NCI-H774 (cell line): Measurements from ENCODE around the gene ANGPTL2.

Experiments used
- DNase-seq: peaks from one replicate; lab custom pipeline; 2025; lab: John Stamatoyannopoulos, UW

Gene ANGPTL2

DNA sequence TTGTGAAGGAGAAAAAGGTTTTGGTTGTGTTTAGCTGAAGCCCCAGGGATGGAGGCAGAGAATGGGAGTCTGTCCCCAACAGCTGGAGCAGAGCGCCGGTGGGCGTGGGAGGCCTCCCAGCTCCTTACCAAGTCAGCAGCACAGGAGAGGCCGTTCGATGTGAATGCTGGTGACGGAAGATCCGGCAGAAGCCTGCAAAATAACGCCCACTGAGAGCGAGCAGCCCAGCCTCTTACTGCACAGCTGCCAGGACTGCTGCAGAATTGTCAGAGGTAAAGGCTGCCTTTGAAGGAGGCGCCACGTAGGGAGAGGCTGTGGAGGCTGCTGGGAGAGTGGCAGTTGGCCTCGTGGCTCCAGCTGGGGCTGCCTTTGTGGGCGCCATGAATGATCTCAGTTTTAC, 26.2 kb downstream of the ANGPTL2 start:
- DNase-seq: no peak

DNA sequence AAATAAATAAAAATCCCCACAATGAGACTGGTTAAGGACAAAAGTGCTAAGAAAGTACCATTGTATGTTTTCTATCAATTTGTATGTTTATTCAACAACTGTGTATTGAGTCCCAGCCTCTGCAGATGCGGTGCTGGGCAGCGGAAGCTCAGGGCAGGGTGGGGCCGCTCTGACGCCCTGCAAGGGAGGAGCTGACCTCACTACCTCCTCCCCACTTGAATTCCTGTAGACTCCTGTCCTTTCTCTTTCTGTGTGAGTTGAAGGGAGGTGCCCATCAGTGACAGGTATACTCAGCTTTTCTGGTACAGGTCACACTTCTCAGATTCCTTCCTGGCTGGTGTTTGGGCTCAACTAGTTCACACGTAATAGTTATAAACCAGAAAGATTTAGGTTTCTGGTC, 27.0 kb downstream of the ANGPTL2 start:
- DNase-seq: no peak

DNA sequence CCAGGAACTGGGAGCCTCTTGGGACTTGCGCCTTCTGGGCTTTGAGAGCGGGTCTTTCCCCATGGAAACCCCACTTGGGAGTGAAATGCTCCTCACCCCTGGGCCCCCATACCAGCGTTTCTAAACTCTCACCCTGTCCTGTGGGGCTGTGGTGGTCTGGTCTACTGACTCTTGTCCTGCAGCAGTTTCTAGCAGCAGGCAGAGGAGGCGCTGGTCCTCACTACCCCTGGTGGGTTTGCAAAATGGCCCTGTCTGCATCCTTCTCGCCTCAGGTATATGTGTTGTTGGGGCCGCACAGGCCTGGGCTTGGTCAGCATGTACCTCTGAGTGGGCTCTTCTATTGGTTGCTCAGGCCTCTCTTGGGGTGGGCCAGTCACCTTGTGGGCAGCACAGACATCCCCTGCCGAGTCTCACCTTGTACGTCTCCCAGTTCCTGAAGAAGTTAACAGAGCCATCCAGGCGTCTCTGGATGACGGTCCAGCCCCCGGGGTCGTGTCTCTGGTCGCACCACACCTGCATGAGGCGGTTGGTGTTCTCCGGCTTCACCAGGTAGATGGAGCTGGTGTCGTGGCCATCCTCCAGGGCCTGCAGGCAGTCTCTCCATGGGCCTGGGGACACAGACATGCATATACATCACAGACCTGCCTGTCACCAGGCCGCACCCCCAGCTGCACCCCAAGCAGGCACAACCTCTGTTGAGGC, 29.0 kb downstream of the ANGPTL2 start:
- DNase-seq: no peak

DNA sequence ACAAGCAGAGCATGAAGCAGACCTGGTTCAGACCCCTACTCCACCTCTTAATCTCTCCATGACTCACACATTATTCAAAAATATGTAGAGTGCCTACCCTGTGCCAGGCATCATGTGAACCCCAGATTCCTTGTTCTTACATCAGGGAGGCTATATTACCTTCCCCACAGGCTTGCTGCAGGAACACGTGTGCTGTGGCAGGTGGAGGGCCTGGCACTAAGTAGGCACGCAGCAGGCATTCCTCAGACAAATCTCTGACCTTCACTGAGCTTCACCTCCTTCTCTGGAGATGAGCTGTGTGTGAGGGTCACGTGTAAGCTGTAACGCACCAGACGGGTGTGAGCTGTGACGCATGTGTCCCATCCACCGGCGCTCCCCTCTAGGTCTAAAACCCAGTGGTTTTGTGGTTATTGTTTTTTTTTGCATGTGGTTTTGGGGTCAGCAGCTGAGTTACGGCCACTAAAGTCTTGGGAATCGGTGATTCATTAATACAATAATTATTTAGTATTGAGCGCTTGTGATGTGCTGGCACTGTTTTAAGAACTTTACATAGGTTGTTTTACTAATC, 30.3 kb downstream of the ANGPTL2 start:
- DNase-seq: no peak

- DNase-seq: no peak
Observed at GRCh38 chr9:127091526-127091925, 30.9 kb downstream of the ANGPTL2 start.

DNA sequence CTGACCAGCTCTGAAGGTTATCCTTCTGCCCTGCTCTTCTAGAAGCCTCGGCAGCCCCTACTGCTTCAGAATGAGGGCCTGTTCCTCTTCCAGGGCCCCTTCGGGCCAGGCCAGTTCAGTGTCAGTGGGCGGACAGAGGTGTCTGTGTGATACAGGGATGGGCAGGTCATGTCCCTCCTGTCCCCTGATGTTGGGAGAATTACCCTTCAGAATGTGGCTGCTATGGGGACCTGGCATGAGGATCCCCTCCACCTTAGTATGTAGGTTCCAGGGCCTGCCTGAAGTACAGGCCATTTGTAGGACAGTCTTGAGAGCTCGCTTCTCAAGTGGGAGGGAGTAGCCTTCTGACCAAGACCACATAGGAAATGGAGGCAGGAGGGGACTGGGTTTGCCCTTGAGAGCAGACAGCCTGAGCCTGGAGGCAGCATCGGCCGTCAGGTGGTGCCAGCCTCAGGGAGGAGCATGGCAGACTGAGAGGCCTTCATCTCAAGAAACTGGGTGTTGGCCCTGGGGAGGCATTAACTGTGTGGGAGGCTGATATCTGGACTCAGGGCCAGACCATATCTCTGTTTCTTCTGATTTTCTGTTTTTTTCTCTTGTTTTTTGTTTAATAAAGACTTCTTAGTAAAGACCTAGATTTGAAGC, 32.0 kb downstream of the ANGPTL2 start:
- DNase-seq: no peak

- no peak for DNase-seq
Observed at GRCh38 chr9:127089631-127090081, 32.8 kb downstream of the ANGPTL2 start.

DNA sequence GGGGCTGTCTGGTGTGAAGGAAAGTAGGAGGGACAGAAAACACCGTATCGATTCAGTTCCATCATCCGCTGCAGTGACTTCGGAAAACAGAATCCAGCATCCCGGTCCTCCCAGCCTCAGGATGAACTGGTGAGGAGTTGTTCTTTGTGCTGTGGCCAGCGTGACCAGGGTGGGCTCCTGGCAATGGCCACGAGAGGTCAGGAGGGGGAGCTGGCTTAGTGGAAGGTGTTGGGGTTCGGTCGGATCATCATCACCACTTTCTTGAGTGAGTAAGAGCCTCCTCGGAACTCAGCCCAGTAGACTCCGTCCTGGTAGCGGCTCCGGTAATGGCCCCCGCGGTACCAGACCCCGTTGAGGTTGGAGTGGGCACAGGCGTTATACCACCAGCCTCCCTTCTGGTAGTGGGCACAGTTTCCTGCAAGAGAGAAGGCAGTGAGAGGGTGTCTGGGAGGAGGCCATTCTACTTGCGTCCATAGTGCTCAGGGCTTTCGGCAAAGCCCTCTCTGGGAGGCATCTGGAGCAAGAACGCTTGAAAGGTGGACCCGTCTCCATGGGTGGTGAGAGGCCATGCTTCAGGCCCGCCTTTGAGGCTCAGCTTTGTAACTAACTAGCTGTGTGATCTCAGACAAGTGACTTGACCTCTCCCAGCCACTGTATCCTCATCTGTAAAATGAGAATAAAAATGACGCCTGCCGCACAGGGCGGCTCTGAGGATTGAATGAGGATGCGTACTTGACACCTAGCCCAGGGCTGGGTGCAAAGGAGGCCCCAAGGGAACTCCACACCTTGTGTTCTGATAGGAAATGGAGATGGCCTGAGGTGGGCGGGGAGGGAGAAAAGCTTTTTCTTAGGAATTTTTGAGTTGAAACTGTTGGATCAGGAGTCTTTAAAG, 33.5 kb downstream of the ANGPTL2 start:
- DNase-seq: no peak

DNA sequence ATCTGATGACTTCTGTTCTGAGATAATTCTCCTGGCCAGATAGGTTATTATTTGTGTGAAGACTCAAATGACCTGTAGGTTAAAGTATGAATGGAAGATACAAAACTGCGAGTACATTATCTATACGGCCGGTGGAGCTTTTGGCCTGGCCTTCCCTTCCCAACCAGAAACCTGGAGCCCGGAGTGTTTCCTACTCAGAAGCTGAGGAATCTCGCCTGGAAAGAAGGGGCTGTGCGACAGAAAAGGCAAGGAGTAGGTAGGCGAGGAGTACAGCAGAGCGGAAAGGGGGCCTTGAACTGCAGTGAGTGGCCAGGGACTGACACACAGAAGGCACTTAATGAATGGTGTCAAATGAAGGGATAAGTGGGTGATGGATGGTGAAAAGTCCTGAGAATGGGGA, 34.6 kb downstream of the ANGPTL2 start:
- no peak for DNase-seq

GRCh38 chr9:127087411-127087810, 35.0 kb downstream of the ANGPTL2 start:
- no peak for DNase-seq

DNA sequence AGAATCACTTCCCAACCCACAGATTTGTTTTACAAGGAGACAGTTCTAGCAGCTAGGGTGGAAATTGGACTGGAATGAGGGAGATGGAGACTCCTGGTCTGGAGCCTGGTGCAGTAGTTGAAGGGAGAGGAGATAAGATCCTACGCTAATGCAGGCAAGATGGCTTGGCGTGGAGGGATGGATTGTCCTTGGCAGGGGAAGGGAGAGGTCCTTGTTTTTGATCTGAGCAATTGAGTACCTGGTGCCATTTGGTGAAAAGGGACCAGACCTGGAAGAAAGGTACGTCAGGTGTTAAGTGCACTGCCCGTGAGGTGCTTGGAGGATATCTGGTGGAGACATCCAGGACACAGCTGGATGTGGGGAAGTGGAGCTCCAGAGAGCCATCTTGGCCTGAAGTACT, 35.7 kb downstream of the ANGPTL2 start:
- no peak for DNase-seq

- no peak for DNase-seq
Observed at GRCh38 chr9:127085186-127085585, 37.2 kb downstream of the ANGPTL2 start.

- no peak for DNase-seq
Observed at GRCh38 chr9:127084076-127085039, 38.1 kb downstream of the ANGPTL2 start.

DNA sequence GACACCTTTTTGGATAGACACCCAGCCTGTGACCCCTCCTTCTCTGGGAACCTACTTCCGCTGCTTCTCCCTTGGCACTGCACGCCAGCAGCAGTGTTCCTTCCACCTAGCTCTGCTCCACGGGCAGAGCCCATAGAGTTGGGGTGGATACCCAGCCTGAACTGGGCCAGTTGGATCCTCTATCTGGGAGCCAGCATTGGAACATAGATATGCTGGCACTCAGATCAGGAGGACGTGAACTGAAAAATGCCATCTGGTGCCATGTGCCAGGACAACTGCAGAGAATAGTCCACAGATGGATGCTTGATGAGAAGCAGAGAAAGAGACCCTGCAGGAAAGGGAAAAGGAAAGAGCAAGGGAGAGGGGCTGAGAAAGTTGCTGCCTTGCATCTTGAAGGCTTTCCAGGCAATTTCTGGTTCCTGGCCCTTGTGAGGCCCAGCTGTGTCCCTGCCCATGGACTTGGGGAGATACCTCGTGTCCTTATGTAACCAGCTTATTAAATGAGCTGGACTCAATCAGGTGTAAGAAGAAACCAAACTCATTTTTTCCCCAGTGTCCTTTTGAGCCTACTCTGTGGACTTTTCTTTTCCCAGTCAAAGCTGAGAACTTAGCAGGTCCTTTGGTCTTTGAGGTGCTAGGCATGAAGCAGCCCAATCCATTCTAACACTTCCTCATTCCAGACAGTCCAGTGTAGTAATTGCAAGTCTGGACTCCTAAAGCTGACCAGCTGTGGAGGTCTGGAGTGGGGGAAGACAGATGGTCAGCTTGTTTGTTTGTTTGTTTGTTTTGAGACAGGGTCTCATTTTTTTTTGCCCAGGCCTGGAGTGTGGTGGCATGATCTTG, 39.1 kb downstream of the ANGPTL2 start:
- no peak for DNase-seq

DNA sequence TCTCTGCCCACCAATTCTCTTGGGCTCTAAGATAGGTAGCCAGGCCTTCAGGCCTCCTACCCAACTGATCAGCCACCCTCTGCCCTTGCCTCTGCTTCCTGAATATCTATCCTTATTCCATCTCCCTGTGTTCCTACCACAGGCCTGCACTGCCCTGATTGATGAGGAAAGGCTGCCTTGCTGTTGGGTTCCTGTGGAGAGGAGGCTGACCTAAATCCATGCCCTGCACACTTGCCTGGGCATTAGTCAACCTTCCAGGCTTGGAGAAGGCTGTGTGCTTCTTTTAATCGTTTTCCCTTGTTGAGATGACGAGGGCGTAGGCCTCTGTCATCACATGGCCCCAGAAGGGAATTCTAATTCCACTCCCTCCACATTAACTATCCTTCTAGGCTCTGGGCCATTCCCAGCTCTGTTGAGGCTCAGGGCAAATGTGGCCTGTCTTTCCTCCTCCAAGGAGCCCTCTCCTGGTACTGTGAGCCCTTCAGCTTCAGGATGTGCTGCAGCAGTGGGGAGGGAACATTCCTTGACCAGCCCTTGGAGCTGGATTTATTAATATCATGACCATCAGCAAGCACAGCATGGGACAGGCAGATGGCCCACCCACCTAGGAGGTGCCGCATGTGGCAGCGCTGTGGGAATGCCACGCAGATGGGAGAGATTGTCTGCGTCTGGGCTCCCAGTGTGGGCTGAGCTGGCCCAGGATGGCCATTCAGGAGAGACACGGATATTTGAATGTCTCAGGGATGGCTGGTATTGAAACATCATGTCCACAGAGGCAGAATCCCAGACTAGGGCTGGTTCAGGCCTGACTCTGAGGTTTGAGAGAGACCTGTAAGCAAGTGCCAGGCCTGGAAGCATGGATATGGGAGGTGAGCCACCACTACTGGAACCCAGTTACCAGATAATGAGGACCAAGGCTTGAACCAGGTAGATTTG, 40.9 kb downstream of the ANGPTL2 start:
- no peak for DNase-seq

GRCh38 chr9:127079446-127080140, 42.8 kb downstream of the ANGPTL2 start:
- no peak for DNase-seq

- DNase-seq: no peak
Observed at GRCh38 chr9:127078988-127079387, 43.4 kb downstream of the ANGPTL2 start.

- no peak for DNase-seq
Observed at GRCh38 chr9:127078336-127078735, 44.1 kb downstream of the ANGPTL2 start.

DNA sequence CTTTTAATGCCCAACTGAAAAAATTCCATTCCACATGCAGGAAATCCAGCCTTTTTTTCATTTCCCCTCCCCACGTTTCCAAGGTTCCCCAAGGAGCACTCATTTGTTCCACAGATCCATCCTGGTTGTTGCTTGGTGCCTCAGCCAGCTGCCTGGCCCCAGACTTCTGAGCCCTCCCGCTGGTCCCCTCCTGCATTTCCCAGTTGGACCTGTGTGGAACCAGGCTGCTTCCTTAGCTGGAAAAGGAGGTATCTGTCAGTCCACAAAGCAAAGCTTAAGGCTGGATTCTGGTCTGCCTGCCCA, 44.8 kb downstream of the ANGPTL2 start:
- DNase-seq: no peak
